ENCODE data around the gene BMP3.

GRCh38 chr4:81060587-81061343 lies 30.3 kb downstream of the BMP3 start:
- TF ChIP-seq POLR2A (IDR thresholded peaks at IDR 0.05) (no peak), CTCF (IDR thresholded peaks at IDR 0.05) (no peak)
